ENCODE results near the gene SH2D2A.

DNA sequence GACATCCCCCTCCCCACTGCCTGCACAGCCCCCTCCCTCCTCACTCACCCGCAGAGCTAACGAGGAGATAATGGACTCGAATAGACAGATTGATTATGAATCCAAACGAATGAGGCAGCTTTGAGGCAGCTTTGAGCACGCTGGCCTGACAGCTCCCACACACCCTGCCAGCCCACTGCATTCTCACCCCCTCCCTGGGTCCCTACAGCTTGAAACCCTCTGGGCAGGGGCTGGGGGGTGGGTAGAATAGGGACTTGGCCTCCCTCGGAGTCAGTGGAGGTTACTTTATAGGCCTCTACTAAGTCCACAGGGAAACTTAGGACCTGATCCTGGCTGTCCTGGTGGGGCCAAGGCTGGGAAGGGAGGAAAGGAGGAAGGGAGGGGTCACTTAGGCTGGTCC is 45.9 kb upstream of the SH2D2A start:
- no peak for TF ChIP-seq GATA2 (IDR thresholded peaks at IDR 0.05; ENCODE audit: low read depth, low read length)
- no peak for TF ChIP-seq GATA3 (IDR thresholded peaks at IDR 0.05; ENCODE audit: low read depth, low read length)
